HFFc6 (cell line): ENCODE measurements around the gene ACSS1. TPM values are rescaled to one million over a fixed set of nuclear protein-coding genes. Genes with fewer than 3 reads are reported as not detected.

ENCODE experiments used
- DNase-seq: peaks from one replicate; pipeline ENCODE4 v3.0.0-alpha.2; 2018
- H3K27ac Mint-ChIP-seq: 2 replicates; pipeline ENCODE4 v1.8.0; 2020; ENCODE audit warnings: mild to moderate bottlenecking, mixed read lengths
- H3K27me3 Mint-ChIP-seq: 2 replicates; pipeline ENCODE4 v1.8.0; 2021; ENCODE audit warnings: mild to moderate bottlenecking, moderate library complexity, mixed read lengths; ENCODE audit not compliant: insufficient read depth
- H3K36me3 Mint-ChIP-seq: 2 replicates; pipeline ENCODE4 v1.8.0; 2021; ENCODE audit warnings: low read depth, mixed read lengths
- H3K4me1 Mint-ChIP-seq: 2 replicates; pipeline ENCODE4 v1.8.0; 2020; ENCODE audit warnings: low read depth, mixed read lengths
- H3K4me3 Mint-ChIP-seq: 2 replicates; pipeline ENCODE4 v1.8.0; 2020; ENCODE audit warnings: mild to moderate bottlenecking, moderate library complexity, mixed read lengths
- H3K9me3 Mint-ChIP-seq: 2 replicates; pipeline ENCODE4 v1.8.0; 2020; ENCODE audit warnings: mild to moderate bottlenecking, mixed read lengths
- total RNA-seq, 6 experiments: library from RNA; stranded (reverse); fragmentation: NEBNext Ultra II Directional; extraction: Animal tissue kit (Norgen Biotek cat#: 25700); gene quantifications; 2 replicates in 1 of 6; 3 replicates in 5 of 6; pipeline ENCODE4 v1.2.3, GENCODE V29; 2021
- TF ChIP-seq, protein P1 (sequence below): fragments of 200-600 bp; sonication (generic); IDR thresholded peaks from 2 replicates; pipeline ENCODE4 v1.5.0; 2021; ENCODE audit warnings: antibody characterized with exemption, mild to moderate bottlenecking

The ACSS1 gene
- total RNA-seq, 6 experiments from 2014 or later: 0.80 to 1.4 (median 1.2) TPM

DNA sequence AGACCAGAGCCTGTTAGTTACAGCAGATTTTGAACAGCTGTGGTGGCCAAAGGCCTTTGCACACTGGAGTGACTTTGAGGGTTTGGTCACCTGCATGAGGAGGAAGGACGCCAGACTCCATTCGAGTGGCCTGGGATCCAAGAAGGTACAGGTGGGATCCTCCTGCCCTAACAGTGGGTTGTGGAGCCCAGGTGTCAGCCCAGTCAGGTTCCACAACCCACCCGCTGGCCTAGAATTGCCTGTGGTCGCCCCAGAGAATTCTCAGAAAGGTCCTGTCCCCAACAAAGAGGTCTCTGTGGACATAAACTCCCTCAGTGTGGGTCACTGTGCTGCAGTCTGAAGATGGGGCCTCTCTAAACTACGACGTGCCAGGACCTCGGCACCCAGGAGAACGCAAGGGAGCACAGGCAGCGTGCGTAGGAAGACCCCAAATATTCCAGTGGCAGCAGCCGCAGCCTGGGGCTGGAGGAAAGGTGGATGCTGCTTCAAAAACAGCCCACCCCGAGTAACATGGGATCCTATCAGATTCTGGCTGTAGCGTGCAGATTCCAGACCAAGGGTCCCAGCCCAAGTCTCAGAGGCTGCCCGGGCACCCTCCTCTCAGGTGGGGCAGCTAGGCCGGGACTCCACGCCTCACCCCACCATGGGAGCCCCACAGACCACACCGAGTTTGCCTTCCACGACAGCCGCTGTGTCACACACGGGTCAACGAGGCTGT lies 16.0 kb downstream of the ACSS1 start:
- DNase-seq: no peak

DNA sequence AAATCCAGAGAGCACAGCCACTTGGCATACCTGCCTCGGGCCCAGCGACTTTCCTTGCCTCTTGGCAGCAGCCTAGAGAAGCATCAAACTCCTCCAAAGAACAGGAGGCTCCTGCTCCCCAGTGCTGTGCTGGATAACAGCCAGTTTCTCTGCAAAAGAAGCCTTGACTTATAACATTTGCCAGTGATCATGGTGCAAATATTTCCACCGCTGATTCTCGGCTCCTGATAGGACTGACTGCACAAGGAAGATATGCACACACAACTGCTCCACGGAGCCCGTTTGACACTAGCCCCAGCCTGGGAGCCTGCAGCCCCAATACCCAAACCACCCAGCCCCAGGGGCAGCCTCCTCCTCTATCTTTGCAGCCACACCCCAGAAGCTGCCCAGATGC lies 17.5 kb downstream of the ACSS1 start:
- Mint-ChIP-seq H3K27ac (no peak overlapping the region), H3K9me3 (no peaks in the 10 kb centered on the region), H3K4me1 (peaks cover 13% of the 10 kb centered on the region), H3K27me3 (peaks cover 6% of the 10 kb centered on the region), H3K36me3 (no peaks in the 10 kb centered on the region), H3K4me3 (no peak overlapping the region)
- DNase-seq: peak; percentile 77
- TF ChIP-seq, protein P1, sequence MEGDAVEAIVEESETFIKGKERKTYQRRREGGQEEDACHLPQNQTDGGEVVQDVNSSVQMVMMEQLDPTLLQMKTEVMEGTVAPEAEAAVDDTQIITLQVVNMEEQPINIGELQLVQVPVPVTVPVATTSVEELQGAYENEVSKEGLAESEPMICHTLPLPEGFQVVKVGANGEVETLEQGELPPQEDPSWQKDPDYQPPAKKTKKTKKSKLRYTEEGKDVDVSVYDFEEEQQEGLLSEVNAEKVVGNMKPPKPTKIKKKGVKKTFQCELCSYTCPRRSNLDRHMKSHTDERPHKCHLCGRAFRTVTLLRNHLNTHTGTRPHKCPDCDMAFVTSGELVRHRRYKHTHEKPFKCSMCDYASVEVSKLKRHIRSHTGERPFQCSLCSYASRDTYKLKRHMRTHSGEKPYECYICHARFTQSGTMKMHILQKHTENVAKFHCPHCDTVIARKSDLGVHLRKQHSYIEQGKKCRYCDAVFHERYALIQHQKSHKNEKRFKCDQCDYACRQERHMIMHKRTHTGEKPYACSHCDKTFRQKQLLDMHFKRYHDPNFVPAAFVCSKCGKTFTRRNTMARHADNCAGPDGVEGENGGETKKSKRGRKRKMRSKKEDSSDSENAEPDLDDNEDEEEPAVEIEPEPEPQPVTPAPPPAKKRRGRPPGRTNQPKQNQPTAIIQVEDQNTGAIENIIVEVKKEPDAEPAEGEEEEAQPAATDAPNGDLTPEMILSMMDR: no peak

More for the DNA sequence above, 16.0 kb downstream of the ACSS1 start:
- peaks cover 13% of the 10 kb centered on the region for H3K4me1 Mint-ChIP-seq
- TF ChIP-seq, protein P1: no peak
- H3K27ac Mint-ChIP-seq: no peak overlapping the region
- no peaks in the 10 kb centered on the region for H3K36me3 Mint-ChIP-seq
- H3K4me3 Mint-ChIP-seq: no peak overlapping the region
- peaks cover 8% of the 10 kb centered on the region for H3K27me3 Mint-ChIP-seq
- no peaks in the 10 kb centered on the region for H3K9me3 Mint-ChIP-seq

DNA sequence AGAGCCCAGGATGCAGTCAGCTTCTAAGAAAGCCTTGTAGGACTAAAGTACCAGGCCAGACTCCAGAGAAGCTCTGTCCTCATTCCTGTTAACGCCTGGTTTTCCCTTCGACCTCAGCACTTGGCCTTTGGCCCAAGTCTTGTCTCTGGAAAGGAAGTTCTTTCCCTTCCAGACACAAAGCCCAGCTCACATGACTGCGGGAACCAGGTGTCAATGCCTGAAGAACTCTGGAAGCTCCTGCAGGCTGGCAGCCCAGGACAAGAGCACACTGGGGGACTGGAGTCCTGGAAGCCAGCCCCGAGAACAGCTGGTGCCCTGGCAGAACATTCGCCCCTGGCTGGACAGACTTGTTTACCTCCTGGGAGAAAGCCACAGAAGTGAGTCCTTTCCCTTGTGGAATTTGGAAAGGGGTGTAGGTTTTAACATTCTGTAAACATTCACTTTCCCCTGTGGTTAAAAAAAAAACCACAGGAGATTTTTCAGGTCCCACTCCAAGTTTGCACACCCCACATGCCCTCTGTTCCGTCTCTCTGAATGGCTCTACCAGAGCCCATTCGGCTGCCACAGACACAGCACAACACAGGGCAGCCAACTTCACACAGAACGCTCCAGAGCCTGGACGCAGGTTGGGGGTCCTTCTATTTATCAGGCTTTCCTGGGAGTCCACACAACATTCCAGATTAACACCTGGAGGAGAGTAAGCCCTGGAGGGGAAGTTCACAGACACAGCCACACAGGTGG lies 18.1 kb downstream of the ACSS1 start:
- no peak overlapping the region for H3K4me3 Mint-ChIP-seq
- H3K27ac Mint-ChIP-seq: no peak overlapping the region
- TF ChIP-seq, protein P1: no peak
- no peaks in the 10 kb centered on the region for H3K36me3 Mint-ChIP-seq
- peaks cover 8% of the 10 kb centered on the region for H3K27me3 Mint-ChIP-seq
- peaks cover 13% of the 10 kb centered on the region for H3K4me1 Mint-ChIP-seq
- DNase-seq: no peak
- no peaks in the 10 kb centered on the region for H3K9me3 Mint-ChIP-seq

DNA sequence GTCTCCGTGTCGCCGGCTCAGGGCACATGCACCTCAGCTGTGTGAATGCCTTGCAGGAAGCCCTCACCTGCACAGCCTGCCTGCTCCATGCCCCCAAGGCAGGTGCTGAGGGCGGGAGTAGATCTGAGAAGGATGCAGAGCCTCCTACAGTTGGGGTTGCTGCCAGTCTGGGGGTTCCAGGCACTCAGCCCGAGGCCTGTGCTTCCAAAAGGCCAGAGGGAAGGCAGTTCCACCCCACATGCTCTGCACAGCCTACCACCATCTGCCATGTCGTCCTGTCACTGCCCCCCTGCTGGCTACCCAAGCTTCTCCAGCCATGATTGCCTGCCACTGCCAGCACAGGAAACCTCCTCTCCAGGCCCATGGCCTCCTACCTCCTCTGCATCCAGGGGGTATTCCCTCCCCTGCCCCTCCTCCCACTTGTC lies 19.3 kb downstream of the ACSS1 start:
- DNase-seq: no peak
- peaks cover 10% of the 10 kb centered on the region for H3K27me3 Mint-ChIP-seq
- H3K4me1 Mint-ChIP-seq: peaks cover 13% of the 10 kb centered on the region
- H3K4me3 Mint-ChIP-seq: no peak overlapping the region
- no peaks in the 10 kb centered on the region for H3K9me3 Mint-ChIP-seq
- H3K36me3 Mint-ChIP-seq: no peaks in the 10 kb centered on the region
- TF ChIP-seq, protein P1: no peak
- no peak overlapping the region for H3K27ac Mint-ChIP-seq

DNA sequence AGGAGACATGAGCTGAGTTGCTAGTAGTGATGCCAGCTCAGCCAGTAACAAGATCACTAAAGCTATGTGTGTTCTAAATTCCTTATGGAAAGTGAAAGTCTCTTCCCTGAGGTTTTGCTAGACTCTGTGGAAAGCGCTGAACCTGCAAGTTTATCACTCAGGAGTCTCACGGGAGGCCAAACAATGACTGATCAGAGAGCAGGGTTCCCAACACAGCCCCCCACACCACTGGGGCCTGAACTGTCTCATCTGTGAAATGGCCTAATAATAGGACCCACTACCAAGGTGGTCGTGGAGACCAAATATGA lies 19.9 kb downstream of the ACSS1 start:
- TF ChIP-seq, protein P1: no peak
- Mint-ChIP-seq H3K27ac (no peak overlapping the region), H3K36me3 (no peaks in the 10 kb centered on the region), H3K9me3 (no peaks in the 10 kb centered on the region), H3K27me3 (peaks cover 7% of the 10 kb centered on the region), H3K4me3 (no peak overlapping the region), H3K4me1 (peaks cover 13% of the 10 kb centered on the region)
- DNase-seq: no peak
